Astrocyte of the cerebellum (primary cell): ENCODE data around the gene SRSF11.

Experiments used
- DNase-seq: peaks from one replicate; pipeline ENCODE4 v3.0.0-alpha.2; 2011; ENCODE audit warnings: low read depth
- H3K4me3 ChIP-seq: 2 replicates; pipeline ENCODE4 v1.5.1; 2011; ENCODE audit warnings: mild to moderate bottlenecking, low read depth, low read length, moderate library complexity
- CTCF ChIP-seq: IDR thresholded peaks from 2 replicates; pipeline ENCODE4 v1.5.1; 2012; ENCODE audit warnings: low read length, low read depth, moderate library complexity, mild to moderate bottlenecking; ENCODE audit errors: missing control alignments
- in situ Hi-C: cut with HindIII; loops from 2 replicates; pipeline ENCODE4 v1.10.0; 2017; ENCODE audit warnings: low sequenced_read_pairs

The SRSF11 gene

GRCh38 chr1:70288166-70288565 lies 67.0 kb downstream of the SRSF11 start:
- no peak for DNase-seq
- no peak overlapping the region for H3K4me3 ChIP-seq
- in situ Hi-C loops: no loop called here
- TF ChIP-seq CTCF: no peak

GRCh38 chr1:70290218-70290617 lies 69.0 kb downstream of the SRSF11 start:
- in situ Hi-C loops: no loop called here
- no peak overlapping the region for H3K4me3 ChIP-seq
- DNase-seq: no peak
- no peak for TF ChIP-seq CTCF

GRCh38 chr1:70293186-70293843 lies 72.1 kb downstream of the SRSF11 start:
- H3K4me3 ChIP-seq: no peak overlapping the region
- in situ Hi-C loops: no loop called here
- DNase-seq: no peak
- TF ChIP-seq CTCF: no peak

- TF ChIP-seq CTCF: no peak
- DNase-seq: no peak
- no peak overlapping the region for H3K4me3 ChIP-seq
- in situ Hi-C loops: no loop called here
Measured at GRCh38 chr1:70295749-70296148, 74.6 kb downstream of the SRSF11 start.

GRCh38 chr1:70299472-70299871 lies 78.3 kb downstream of the SRSF11 start:
- DNase-seq: no peak
- H3K4me3 ChIP-seq: no peak overlapping the region
- in situ Hi-C loops: no loop called here
- no peak for TF ChIP-seq CTCF
